Omental fat pad (tissue), 4 donors: ENCODE data around the gene SHISA7. TPM values are rescaled to one million over a fixed set of nuclear protein-coding genes. Genes with fewer than 3 reads are reported as not detected.
A peak's percentile ranks its signal among the peaks of the same experiment; 100 is the strongest.
"Not testable (repeated sequence)": the region's sequence is repeated elsewhere in the genome, so short reads cannot be mapped to it uniquely, and the experiment has no call there.

Experiments used
- ATAC-seq: fragments of 150-250 bp; one replicate; pipeline ENCODE4 v1.9.1; 2016; ENCODE audit warnings: mild to moderate bottlenecking, moderate library complexity; ENCODE audit not compliant: low FRiP score
- DNase-seq: peaks from one replicate; pipeline ENCODE4 v3.0.0-alpha.2; 2019; ENCODE audit warnings: low spot score
- CTCF ChIP-seq, 3 donors: fragments of 450-650 bp; IDR thresholded peaks; one replicate each; pipeline ENCODE4 v1.5.1; 2016 to 2017; ENCODE audit warnings: antibody characterized with exemption in 3 of 3, mild to moderate bottlenecking in 3 of 3, moderate library complexity in 2 of 3
- total RNA-seq, 4 donors: library from RNA; depleted of rRNA; stranded (reverse); fragments of >200 nt; gene quantifications; one replicate each; pipeline ENCODE4 v1.1.0, GENCODE V29; 2016

Gene SHISA7
- total RNA-seq, 4 donors from 2014 or later, result not detected

- TF ChIP-seq CTCF (IDR thresholded peaks at IDR 0.05), result no peak
- DNase-seq (no peak), ATAC-seq (no peak)
Measured at GRCh38 chr19:55410168-55410567, 32.9 kb downstream of the SHISA7 start.

- not testable (repeated sequence) for ATAC-seq, DNase-seq
Measured at GRCh38 chr19:55409179-55409578, 33.9 kb downstream of the SHISA7 start.

- ATAC-seq (no peak), DNase-seq (no peak)
- TF ChIP-seq CTCF (IDR thresholded peaks at IDR 0.05), result no peak
Measured at GRCh38 chr19:55408533-55408872, 34.6 kb downstream of the SHISA7 start.

GRCh38 chr19:55407800-55408532 is 35.1 kb downstream of the SHISA7 start:
- ATAC-seq (peak; percentile 95), DNase-seq (peak; percentile 92)
- TF ChIP-seq CTCF (IDR thresholded peaks at IDR 0.05), result no peak

- not testable (repeated sequence) for ATAC-seq, DNase-seq
Measured at GRCh38 chr19:55407550-55407799, 35.6 kb downstream of the SHISA7 start, which contains the start of gene UBE2S. Gene UBE2S (minus strand): TSS chr19:55407788. CDS start chr19:55407589, 199 bp downstream.

GRCh38 chr19:55406826-55407549 is 36.1 kb downstream of the SHISA7 start:
- no peak for DNase-seq
- TF ChIP-seq CTCF (IDR thresholded peaks at IDR 0.05), result no peak

GRCh38 chr19:55406091-55406825 is 36.8 kb downstream of the SHISA7 start:
- TF ChIP-seq CTCF (IDR thresholded peaks at IDR 0.05), result no peak
- DNase-seq, result no peak
- no peak for ATAC-seq

More at GRCh38 chr19:55406826-55407549, 36.1 kb downstream of the SHISA7 start:
- ATAC-seq, result peak; percentile 13

GRCh38 chr19:55405638-55406037 is 37.5 kb downstream of the SHISA7 start:
- no peak for DNase-seq
- ATAC-seq, result no peak
- TF ChIP-seq CTCF (IDR thresholded peaks at IDR 0.05), result no peak
